ENCODE data around the gene PRKN. TPM values are rescaled to one million over a fixed set of nuclear protein-coding genes. Genes with fewer than 3 reads are reported as not detected.

The PRKN gene
- total and polyA plus RNA-seq, 5 donors from 2014 or later, result 0.24 to 3.7 (median 2.5) TPM

DNA sequence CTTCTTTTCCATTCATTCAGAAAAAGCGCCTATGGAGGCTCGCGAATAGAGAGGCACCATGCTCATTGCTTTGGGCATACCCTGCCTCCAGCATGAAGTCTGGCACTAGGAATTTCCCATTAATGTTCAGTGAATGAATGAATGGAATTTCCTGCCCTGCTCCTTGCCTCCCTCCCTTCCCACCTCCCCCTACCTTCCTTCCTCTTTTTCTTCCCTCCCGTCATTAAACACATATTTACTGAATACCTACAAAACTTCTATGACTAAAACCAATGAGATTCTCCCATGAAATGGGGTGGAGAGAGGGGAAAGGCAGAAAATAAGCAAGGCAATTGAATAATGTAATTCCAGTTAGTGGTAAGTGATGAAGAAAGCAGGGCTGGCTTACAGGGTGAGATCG, 1239.9 kb downstream of the PRKN start:
- Histone ChIP-seq H3K27ac (ENCODE audit: insufficient read depth, low read length, poor library complexity, severe bottlenecking) (no peak overlapping the region), H3K4me1 (ENCODE audit: control insufficient read depth, insufficient read depth, low read length, poor library complexity, severe bottlenecking) (no peaks in the 10 kb centered on the region), H3K36me3 (ENCODE audit: control insufficient read depth, insufficient read depth, low read length) (no peaks in the 10 kb centered on the region), H3K4me3 (ENCODE audit: low read depth, low read length) (no peak overlapping the region), H3K27me3 (ENCODE audit: control insufficient read depth, insufficient read depth, low read length) (no peaks in the 10 kb centered on the region), H3K9me3 (ENCODE audit: control insufficient read depth in 2 of 2, low read length in 2 of 2) (no peaks in the 10 kb centered on the region)
- no peaks in the 10 kb centered on the region for H3K36me3 Mint-ChIP-seq
- no peak overlapping the region for H3K27ac Mint-ChIP-seq
- no peak overlapping the region for H3K4me3 Mint-ChIP-seq
- no peak for ATAC-seq (ENCODE audit: low read depth in 2 of 2)
- no peaks in the 10 kb centered on the region for H3K27me3 Mint-ChIP-seq
- no peaks in the 10 kb centered on the region for H3K4me1 Mint-ChIP-seq
- DNase-seq, result no peak
- peaks cover 0 to 8% (median 3%) of the 10 kb centered on the region in 7 donors for H3K9me3 Mint-ChIP-seq

DNA sequence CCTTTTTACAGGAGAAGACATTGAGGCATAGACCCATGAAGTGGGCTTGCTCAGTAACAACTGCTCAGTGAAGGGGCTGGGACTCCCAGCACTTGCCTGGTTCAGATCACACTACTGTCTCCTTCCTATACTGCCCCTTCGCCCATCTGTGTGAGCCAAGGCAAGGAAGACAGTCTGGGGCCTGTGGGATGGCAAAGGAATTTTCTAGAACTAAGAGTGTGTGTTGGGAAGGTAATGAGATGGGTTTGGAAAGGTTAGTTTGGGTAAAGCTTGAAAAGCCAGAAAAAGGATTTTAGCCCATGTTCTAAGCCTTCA, 1240.4 kb downstream of the PRKN start:
- H3K4me1 ChIP-seq (ENCODE audit: control insufficient read depth, insufficient read depth, low read length, poor library complexity, severe bottlenecking), result no peaks in the 10 kb centered on the region
- no peaks in the 10 kb centered on the region for H3K9me3 ChIP-seq (ENCODE audit: control insufficient read depth in 2 of 2, low read length in 2 of 2)
- no peaks in the 10 kb centered on the region for H3K36me3 ChIP-seq (ENCODE audit: control insufficient read depth, insufficient read depth, low read length)
- no peak for ATAC-seq (ENCODE audit: low read depth in 2 of 2)
- no peak overlapping the region for H3K4me3 ChIP-seq (ENCODE audit: low read depth, low read length)
- Mint-ChIP-seq H3K4me1 (no peaks in the 10 kb centered on the region), H3K27me3 (no peaks in the 10 kb centered on the region), H3K4me3 (no peak overlapping the region), H3K27ac (no peak overlapping the region), H3K9me3 (peaks cover 0 to 7% (median 3%) of the 10 kb centered on the region in 7 donors), H3K36me3 (no peaks in the 10 kb centered on the region)
- H3K27me3 ChIP-seq (ENCODE audit: control insufficient read depth, insufficient read depth, low read length), result no peaks in the 10 kb centered on the region
- H3K27ac ChIP-seq (ENCODE audit: insufficient read depth, low read length, poor library complexity, severe bottlenecking), result no peak overlapping the region
- DNase-seq, result no peak

DNA sequence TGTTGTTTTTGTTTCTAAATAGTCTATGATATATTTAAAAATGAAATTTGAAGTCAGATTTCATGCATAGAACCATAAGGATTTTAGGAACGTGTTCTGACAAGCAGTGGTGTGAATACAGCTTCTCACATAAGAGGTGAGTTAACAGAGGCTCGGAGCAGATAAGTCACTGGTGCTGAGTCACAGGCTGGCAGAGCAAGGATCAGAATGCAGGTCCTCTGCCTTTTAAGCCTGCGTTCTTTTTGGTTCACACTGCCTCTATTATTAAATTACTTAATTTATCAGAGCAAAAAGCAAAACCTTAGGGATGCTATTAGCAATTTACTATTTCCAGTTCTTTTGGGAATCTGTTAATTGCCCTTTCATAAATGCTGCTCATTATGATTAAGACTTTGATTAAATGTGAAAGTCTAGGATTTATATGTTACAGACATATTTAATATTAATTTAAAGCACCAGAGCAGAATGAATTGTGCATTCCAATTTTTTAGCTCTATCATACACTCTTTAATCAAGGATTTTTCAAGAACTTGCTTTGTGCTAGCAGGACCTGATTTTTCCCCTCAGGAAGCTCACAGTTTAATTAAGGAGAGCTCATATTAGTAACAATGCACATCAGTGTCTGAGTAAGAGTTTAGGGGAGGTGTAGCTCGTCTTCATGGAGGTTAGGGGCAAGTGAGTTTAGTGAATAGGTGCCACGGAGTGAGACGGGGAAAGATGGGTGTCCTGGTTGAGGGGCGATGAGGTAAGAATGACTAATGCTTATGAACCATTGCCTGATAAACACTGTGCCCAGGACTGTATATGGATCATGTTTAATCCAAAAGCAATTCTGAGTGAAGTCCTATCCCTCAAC, 1241.0 kb downstream of the PRKN start:
- H3K9me3 ChIP-seq (ENCODE audit: control insufficient read depth in 2 of 2, low read length in 2 of 2), result no peaks in the 10 kb centered on the region
- no peak for ATAC-seq (ENCODE audit: low read depth in 2 of 2)
- H3K4me3 ChIP-seq (ENCODE audit: low read depth, low read length), result no peak overlapping the region
- DNase-seq, result no peak
- Mint-ChIP-seq H3K36me3 (no peaks in the 10 kb centered on the region), H3K27ac (no peak overlapping the region), H3K4me3 (no peak overlapping the region), H3K27me3 (no peaks in the 10 kb centered on the region), H3K4me1 (no peaks in the 10 kb centered on the region), H3K9me3 (peaks cover 0 to 7% (median 2%) of the 10 kb centered on the region in 7 donors)
- H3K4me1 ChIP-seq (ENCODE audit: control insufficient read depth, insufficient read depth, low read length, poor library complexity, severe bottlenecking), result no peaks in the 10 kb centered on the region
- no peaks in the 10 kb centered on the region for H3K27me3 ChIP-seq (ENCODE audit: control insufficient read depth, insufficient read depth, low read length)
- no peak overlapping the region for H3K27ac ChIP-seq (ENCODE audit: insufficient read depth, low read length, poor library complexity, severe bottlenecking)
- H3K36me3 ChIP-seq (ENCODE audit: control insufficient read depth, insufficient read depth, low read length), result no peaks in the 10 kb centered on the region

DNA sequence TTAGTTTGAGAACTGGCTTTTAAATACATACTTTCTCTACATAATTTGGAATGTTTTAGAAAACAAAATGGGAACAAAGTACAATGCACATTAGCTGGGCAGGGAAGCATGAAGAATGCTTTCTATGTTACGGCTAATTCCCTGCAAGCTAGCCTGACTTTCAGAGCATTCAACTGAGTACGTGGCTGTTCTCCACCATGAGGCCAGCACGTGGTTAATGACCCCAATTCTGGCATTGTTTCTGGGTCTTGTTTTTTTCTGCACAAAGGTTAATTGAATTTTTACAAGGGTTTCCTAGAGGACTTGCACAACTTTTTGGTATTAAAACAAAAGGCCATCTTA, 1245.1 kb downstream of the PRKN start:
- Mint-ChIP-seq H3K9me3 (peaks cover 0 to 2% (median 0%) of the 10 kb centered on the region in 7 donors), H3K4me1 (no peaks in the 10 kb centered on the region), H3K27me3 (no peaks in the 10 kb centered on the region), H3K36me3 (no peaks in the 10 kb centered on the region), H3K4me3 (no peak overlapping the region), H3K27ac (no peak overlapping the region)
- DNase-seq, result no peak
- no peaks in the 10 kb centered on the region for H3K27me3 ChIP-seq (ENCODE audit: control insufficient read depth, insufficient read depth, low read length)
- H3K4me1 ChIP-seq (ENCODE audit: control insufficient read depth, insufficient read depth, low read length, poor library complexity, severe bottlenecking), result no peaks in the 10 kb centered on the region
- H3K4me3 ChIP-seq (ENCODE audit: low read depth, low read length), result no peak overlapping the region
- H3K9me3 ChIP-seq (ENCODE audit: control insufficient read depth in 2 of 2, low read length in 2 of 2), result no peaks in the 10 kb centered on the region
- no peaks in the 10 kb centered on the region for H3K36me3 ChIP-seq (ENCODE audit: control insufficient read depth, insufficient read depth, low read length)
- no peak overlapping the region for H3K27ac ChIP-seq (ENCODE audit: insufficient read depth, low read length, poor library complexity, severe bottlenecking)
- no peak for ATAC-seq (ENCODE audit: low read depth in 2 of 2)

DNA sequence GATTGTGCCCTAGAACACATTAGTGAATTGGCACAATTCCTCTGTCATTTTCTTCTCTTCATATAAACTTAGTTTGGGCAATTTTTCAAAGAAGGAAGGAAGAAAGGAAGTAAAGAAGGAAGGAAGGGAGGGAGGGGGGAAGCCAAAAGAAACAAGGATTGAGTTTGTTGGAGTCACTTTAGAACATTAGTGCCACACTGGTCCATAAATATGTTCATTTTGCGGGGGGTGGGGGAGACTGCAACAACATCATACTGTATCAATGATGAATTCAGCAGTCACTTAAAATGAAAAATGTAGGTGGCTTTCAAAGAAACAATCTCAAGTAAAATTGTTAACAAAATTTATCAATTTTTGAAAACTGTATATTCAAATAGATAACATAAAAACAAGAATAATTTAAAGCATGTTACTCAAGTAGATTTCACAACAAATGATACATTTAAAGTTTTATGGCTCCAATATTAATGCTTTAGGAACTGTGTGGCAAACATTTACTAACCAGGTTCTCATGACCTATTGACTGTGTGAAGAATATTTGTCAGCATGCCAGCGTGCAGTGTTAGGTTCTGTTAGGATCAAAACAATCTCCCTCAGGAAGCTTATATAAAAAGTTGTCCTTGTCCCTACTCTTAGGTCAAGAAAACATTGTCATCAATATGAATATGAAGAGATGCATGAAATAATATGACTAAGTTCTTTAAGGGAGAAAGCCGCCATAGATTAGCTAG, 1245.6 kb downstream of the PRKN start:
- Histone ChIP-seq H3K27me3 (ENCODE audit: control insufficient read depth, insufficient read depth, low read length) (no peaks in the 10 kb centered on the region), H3K9me3 (ENCODE audit: control insufficient read depth in 2 of 2, low read length in 2 of 2) (no peaks in the 10 kb centered on the region), H3K4me1 (ENCODE audit: control insufficient read depth, insufficient read depth, low read length, poor library complexity, severe bottlenecking) (no peaks in the 10 kb centered on the region), H3K4me3 (ENCODE audit: low read depth, low read length) (no peak overlapping the region), H3K27ac (ENCODE audit: insufficient read depth, low read length, poor library complexity, severe bottlenecking) (no peak overlapping the region), H3K36me3 (ENCODE audit: control insufficient read depth, insufficient read depth, low read length) (no peaks in the 10 kb centered on the region)
- Mint-ChIP-seq H3K4me1 (no peaks in the 10 kb centered on the region), H3K27ac (no peak overlapping the region), H3K27me3 (no peaks in the 10 kb centered on the region), H3K36me3 (no peaks in the 10 kb centered on the region), H3K4me3 (no peak overlapping the region), H3K9me3 (peaks cover 0 to 2% (median 0%) of the 10 kb centered on the region in 7 donors)
- DNase-seq (no peak), ATAC-seq (ENCODE audit: low read depth in 2 of 2) (no peak)

DNA sequence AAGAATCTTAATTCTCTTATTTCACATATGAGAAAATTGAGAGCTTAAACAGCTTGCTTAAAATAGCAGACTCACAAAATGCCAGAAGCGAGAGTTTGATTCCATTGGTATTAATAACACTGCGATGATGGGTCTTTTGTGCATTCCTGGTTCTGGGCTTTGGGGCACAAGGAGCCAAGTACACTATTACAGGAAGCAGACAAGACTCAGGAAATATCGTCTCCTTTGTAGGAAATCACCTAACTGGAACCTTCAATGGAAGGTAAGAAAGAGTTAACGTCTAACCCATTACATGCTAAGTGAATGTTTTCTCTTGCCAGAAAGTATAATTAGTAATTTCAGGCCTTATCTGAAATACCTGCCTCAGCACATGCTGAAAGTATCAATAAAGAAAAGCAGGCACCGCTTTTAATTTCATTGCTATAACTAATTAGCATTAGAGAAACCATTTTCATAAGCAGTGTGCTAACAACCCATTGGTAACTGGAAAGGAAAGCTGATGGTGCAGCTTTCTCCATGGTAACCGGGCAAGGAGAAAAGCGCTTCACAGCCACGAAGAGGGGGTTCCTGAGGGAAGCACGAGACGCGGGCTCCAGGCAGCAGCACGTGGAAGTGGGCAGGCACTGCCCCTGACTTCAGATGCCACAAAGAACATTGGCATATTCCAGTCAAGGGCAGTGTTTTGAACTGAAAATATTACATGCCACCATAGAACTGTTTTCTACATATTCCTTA, 1247.0 kb downstream of the PRKN start:
- ATAC-seq (ENCODE audit: low read depth in 2 of 2) (no peak), DNase-seq (no peak)
- H3K4me1 Mint-ChIP-seq, result no peaks in the 10 kb centered on the region
- Histone ChIP-seq H3K4me3 (ENCODE audit: low read depth, low read length) (no peak overlapping the region), H3K27ac (ENCODE audit: insufficient read depth, low read length, poor library complexity, severe bottlenecking) (no peak overlapping the region), H3K36me3 (ENCODE audit: control insufficient read depth, insufficient read depth, low read length) (no peaks in the 10 kb centered on the region), H3K9me3 (ENCODE audit: control insufficient read depth in 2 of 2, low read length in 2 of 2) (no peaks in the 10 kb centered on the region), H3K4me1 (ENCODE audit: control insufficient read depth, insufficient read depth, low read length, poor library complexity, severe bottlenecking) (no peaks in the 10 kb centered on the region), H3K27me3 (ENCODE audit: control insufficient read depth, insufficient read depth, low read length) (no peaks in the 10 kb centered on the region)
- H3K27me3 Mint-ChIP-seq, result no peaks in the 10 kb centered on the region
- peaks cover 0 to 2% (median 0%) of the 10 kb centered on the region in 7 donors for H3K9me3 Mint-ChIP-seq
- H3K4me3 Mint-ChIP-seq, result no peak overlapping the region
- no peak overlapping the region for H3K27ac Mint-ChIP-seq
- H3K36me3 Mint-ChIP-seq, result no peaks in the 10 kb centered on the region

DNA sequence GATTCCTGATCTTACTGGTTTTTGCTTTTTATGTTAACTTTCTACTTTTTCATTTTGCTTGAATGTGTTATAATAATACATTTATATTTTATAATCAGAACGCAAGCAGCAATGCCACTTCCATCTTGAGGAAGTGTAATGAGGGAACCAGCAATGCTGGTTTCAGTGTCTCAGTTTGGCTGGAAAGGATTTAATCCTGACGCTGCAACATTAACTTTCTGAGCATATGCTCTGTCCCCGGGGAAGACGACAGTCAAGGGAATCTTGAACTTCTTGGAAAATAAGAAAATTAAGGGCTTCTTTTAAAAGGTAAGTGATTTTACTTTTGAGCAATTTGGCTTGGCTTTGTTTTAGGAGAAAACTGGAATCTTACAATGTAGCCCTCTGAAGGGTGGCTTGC, 1248.2 kb downstream of the PRKN start:
- no peaks in the 10 kb centered on the region for H3K4me1 Mint-ChIP-seq
- DNase-seq (no peak), ATAC-seq (ENCODE audit: low read depth in 2 of 2) (no peak)
- H3K36me3 Mint-ChIP-seq, result no peaks in the 10 kb centered on the region
- no peaks in the 10 kb centered on the region for H3K27me3 Mint-ChIP-seq
- Histone ChIP-seq H3K4me1 (ENCODE audit: control insufficient read depth, insufficient read depth, low read length, poor library complexity, severe bottlenecking) (no peaks in the 10 kb centered on the region), H3K27me3 (ENCODE audit: control insufficient read depth, insufficient read depth, low read length) (no peaks in the 10 kb centered on the region), H3K9me3 (ENCODE audit: control insufficient read depth in 2 of 2, low read length in 2 of 2) (no peaks in the 10 kb centered on the region), H3K4me3 (ENCODE audit: low read depth, low read length) (no peak overlapping the region), H3K36me3 (ENCODE audit: control insufficient read depth, insufficient read depth, low read length) (no peaks in the 10 kb centered on the region), H3K27ac (ENCODE audit: insufficient read depth, low read length, poor library complexity, severe bottlenecking) (no peak overlapping the region)
- H3K9me3 Mint-ChIP-seq, result peaks cover 0 to 2% (median 0%) of the 10 kb centered on the region in 7 donors
- H3K27ac Mint-ChIP-seq, result no peak overlapping the region
- no peak overlapping the region for H3K4me3 Mint-ChIP-seq
